HG02885 (cell line): ENCODE measurements around the gene PIGH.
"Not testable (repeated sequence)": the region's sequence is repeated elsewhere in the genome, so short reads cannot be mapped to it uniquely, and the experiment has no call there.

ENCODE experiments used
- ATAC-seq: cut with Tn5 transposase; IDR thresholded peaks from one replicate; pipeline ENCODE4 v1.9.1; 2021; ENCODE audit warnings: mild to moderate bottlenecking; ENCODE audit not compliant: unreplicated experiment, poor library complexity

PIGH gene

GRCh38 chr14:67610491-67610890 lies 10.4 kb upstream of the PIGH start:
- ATAC-seq = no peak

GRCh38 chr14:67609642-67610310 lies 9.7 kb upstream of the PIGH start:
- no peak for ATAC-seq

- ATAC-seq = no peak
These were observed 7.6 kb upstream of the PIGH start for GRCh38 chr14:67607646-67608045.

GRCh38 chr14:67602995-67603545 lies 3.0 kb upstream of the PIGH start:
- ATAC-seq = peak; percentile 69

- ATAC-seq = no peak
These were observed 2.0 kb upstream of the PIGH start for GRCh38 chr14:67602076-67602475.

- ATAC-seq = peak; percentile 0
These were observed 500 bp upstream of the PIGH start for GRCh38 chr14:67600562-67600974.

- ATAC-seq = no peak
These were observed 4.7 kb downstream of the PIGH start for GRCh38 chr14:67595392-67595791.

GRCh38 chr14:67593650-67594049 lies 6.4 kb downstream of the PIGH start:
- not testable (repeated sequence) for ATAC-seq

GRCh38 chr14:67589204-67589770 lies 10.8 kb downstream of the PIGH start:
- ATAC-seq = no peak

- no peak for ATAC-seq
These were observed 13.7 kb downstream of the PIGH start for GRCh38 chr14:67586369-67586768.

GRCh38 chr14:67584978-67585377 lies 15.1 kb downstream of the PIGH start:
- ATAC-seq = no peak

- peak; percentile 67 for ATAC-seq
These were observed 16.1 kb downstream of the PIGH start for GRCh38 chr14:67583711-67584644.

GRCh38 chr14:67582061-67582460 lies 18.0 kb downstream of the PIGH start:
- ATAC-seq = no peak

GRCh38 chr14:67581643-67582042 lies 18.4 kb downstream of the PIGH start:
- ATAC-seq = no peak

GRCh38 chr14:67580336-67581171 lies 19.5 kb downstream of the PIGH start:
- ATAC-seq = no peak

GRCh38 chr14:67579636-67580035 lies 20.4 kb downstream of the PIGH start:
- ATAC-seq = no peak

GRCh38 chr14:67579040-67579439 lies 21.0 kb downstream of the PIGH start:
- ATAC-seq = no peak

- ATAC-seq = no peak
These were observed 21.9 kb downstream of the PIGH start for GRCh38 chr14:67577909-67578749.

GRCh38 chr14:67577181-67577808 lies 22.8 kb downstream of the PIGH start:
- no peak for ATAC-seq
